Stromal cell of bone marrow (primary cell): Measurements from ENCODE around the gene DMBX1.

Experiments
- DNase-seq: peaks from one replicate; pipeline ENCODE4 v3.0.0-alpha.2; 2012; ENCODE audit warnings: low read depth

The DMBX1 gene

GRCh38 chr1:46459315-46459714 lies 30.3 kb upstream of the DMBX1 start:
- DNase-seq, result no peak

- DNase-seq, result no peak
These were observed 28.4 kb upstream of the DMBX1 start for GRCh38 chr1:46461017-46461808.

GRCh38 chr1:46461809-46462448 lies 27.7 kb upstream of the DMBX1 start:
- DNase-seq, result no peak

- no peak for DNase-seq
These were observed 25.6 kb upstream of the DMBX1 start for GRCh38 chr1:46464013-46464548.

- no peak for DNase-seq
These were observed 24.7 kb upstream of the DMBX1 start for GRCh38 chr1:46464915-46465314.

- no peak for DNase-seq
These were observed 23.6 kb upstream of the DMBX1 start for GRCh38 chr1:46465981-46466476.

- DNase-seq, result no peak
These were observed 23.0 kb upstream of the DMBX1 start for GRCh38 chr1:46466477-46467182.

- no peak for DNase-seq
These were observed 22.5 kb upstream of the DMBX1 start for GRCh38 chr1:46467183-46467504.

- DNase-seq, result no peak
These were observed 19.8 kb upstream of the DMBX1 start for GRCh38 chr1:46469881-46470280.

GRCh38 chr1:46471848-46472492 lies 17.7 kb upstream of the DMBX1 start:
- DNase-seq, result no peak

- DNase-seq, result no peak
These were observed 17.0 kb upstream of the DMBX1 start for GRCh38 chr1:46472498-46473181.

GRCh38 chr1:46473991-46474390 lies 15.6 kb upstream of the DMBX1 start:
- no peak for DNase-seq

GRCh38 chr1:46474570-46474969 lies 15.1 kb upstream of the DMBX1 start:
- no peak for DNase-seq

GRCh38 chr1:46476673-46477072 lies 13.0 kb upstream of the DMBX1 start:
- no peak for DNase-seq

GRCh38 chr1:46477153-46477929 lies 12.3 kb upstream of the DMBX1 start:
- peak; percentile 36 for DNase-seq

- no peak for DNase-seq
These were observed 10.7 kb upstream of the DMBX1 start for GRCh38 chr1:46478721-46479485.

- no peak for DNase-seq
These were observed 9.8 kb upstream of the DMBX1 start for GRCh38 chr1:46479744-46480350.

GRCh38 chr1:46480959-46481646 lies 8.5 kb upstream of the DMBX1 start:
- DNase-seq, result no peak

GRCh38 chr1:46481961-46482360 lies 7.7 kb upstream of the DMBX1 start:
- DNase-seq, result no peak
